NAMALWA (cell line): ENCODE results near the gene IGFBP1.

Experiments
- DNase-seq: peaks from one replicate; pipeline ENCODE4 v3.0.0-alpha.2; 2015; ENCODE audit warnings: low spot score

IGFBP1 gene

GRCh38 chr7:45909561-45909960, 21.3 kb downstream of the IGFBP1 start:
- no peak for DNase-seq

GRCh38 chr7:45910855-45911254, 22.6 kb downstream of the IGFBP1 start:
- no peak for DNase-seq

GRCh38 chr7:45911311-45911710, 23.0 kb downstream of the IGFBP1 start:
- no peak for DNase-seq

GRCh38 chr7:45912972-45913371, 24.7 kb downstream of the IGFBP1 start:
- DNase-seq, result no peak

- no peak for DNase-seq
These were observed 26.6 kb downstream of the IGFBP1 start for GRCh38 chr7:45914911-45915310.

GRCh38 chr7:45915606-45916005, 27.3 kb downstream of the IGFBP1 start:
- no peak for DNase-seq

- no peak for DNase-seq
These were observed 28.8 kb downstream of the IGFBP1 start for GRCh38 chr7:45917064-45917463.

GRCh38 chr7:45917658-45918057, 29.4 kb downstream of the IGFBP1 start:
- DNase-seq, result peak; percentile 82

GRCh38 chr7:45918556-45918955, 30.3 kb downstream of the IGFBP1 start:
- no peak for DNase-seq

- no peak for DNase-seq
These were observed 31.0 kb downstream of the IGFBP1 start for GRCh38 chr7:45919231-45919784.

- DNase-seq, result no peak
These were observed 31.7 kb downstream of the IGFBP1 start for GRCh38 chr7:45919993-45920459.

GRCh38 chr7:45920502-45921380, 32.5 kb downstream of the IGFBP1 start, which contains the start of gene IGFBP3:
IGFBP3 (minus strand) TSS chr7:45921272; CDS start chr7:45921140, 132 bp downstream.
- no peak for DNase-seq

GRCh38 chr7:45921381-45921698, 33.1 kb downstream of the IGFBP1 start:
- DNase-seq, result no peak

GRCh38 chr7:45921699-45922519, 33.6 kb downstream of the IGFBP1 start:
- peak; percentile 39 for DNase-seq

- peak; percentile 50 for DNase-seq
These were observed 34.5 kb downstream of the IGFBP1 start for GRCh38 chr7:45922810-45923209.

GRCh38 chr7:45923290-45923689, 35.0 kb downstream of the IGFBP1 start:
- peak; percentile 77 for DNase-seq

GRCh38 chr7:45923818-45924217, 35.5 kb downstream of the IGFBP1 start:
- DNase-seq, result no peak

GRCh38 chr7:45924283-45924682, 36.0 kb downstream of the IGFBP1 start:
- no peak for DNase-seq

GRCh38 chr7:45927721-45928120, 39.4 kb downstream of the IGFBP1 start:
- no peak for DNase-seq

- no peak for DNase-seq
These were observed 42.7 kb downstream of the IGFBP1 start for GRCh38 chr7:45930967-45931366.

- DNase-seq, result no peak
These were observed 49.0 kb downstream of the IGFBP1 start for GRCh38 chr7:45937301-45937700.

- DNase-seq, result no peak
These were observed 49.6 kb downstream of the IGFBP1 start for GRCh38 chr7:45937862-45938261.
